HG03571 (cell line): ENCODE results near the gene SSNA1.

Experiments
- ATAC-seq: cut with Tn5 transposase; IDR thresholded peaks from one replicate; pipeline ENCODE4 v1.9.1; 2021; ENCODE audit not compliant: unreplicated experiment

The SSNA1 gene

DNA sequence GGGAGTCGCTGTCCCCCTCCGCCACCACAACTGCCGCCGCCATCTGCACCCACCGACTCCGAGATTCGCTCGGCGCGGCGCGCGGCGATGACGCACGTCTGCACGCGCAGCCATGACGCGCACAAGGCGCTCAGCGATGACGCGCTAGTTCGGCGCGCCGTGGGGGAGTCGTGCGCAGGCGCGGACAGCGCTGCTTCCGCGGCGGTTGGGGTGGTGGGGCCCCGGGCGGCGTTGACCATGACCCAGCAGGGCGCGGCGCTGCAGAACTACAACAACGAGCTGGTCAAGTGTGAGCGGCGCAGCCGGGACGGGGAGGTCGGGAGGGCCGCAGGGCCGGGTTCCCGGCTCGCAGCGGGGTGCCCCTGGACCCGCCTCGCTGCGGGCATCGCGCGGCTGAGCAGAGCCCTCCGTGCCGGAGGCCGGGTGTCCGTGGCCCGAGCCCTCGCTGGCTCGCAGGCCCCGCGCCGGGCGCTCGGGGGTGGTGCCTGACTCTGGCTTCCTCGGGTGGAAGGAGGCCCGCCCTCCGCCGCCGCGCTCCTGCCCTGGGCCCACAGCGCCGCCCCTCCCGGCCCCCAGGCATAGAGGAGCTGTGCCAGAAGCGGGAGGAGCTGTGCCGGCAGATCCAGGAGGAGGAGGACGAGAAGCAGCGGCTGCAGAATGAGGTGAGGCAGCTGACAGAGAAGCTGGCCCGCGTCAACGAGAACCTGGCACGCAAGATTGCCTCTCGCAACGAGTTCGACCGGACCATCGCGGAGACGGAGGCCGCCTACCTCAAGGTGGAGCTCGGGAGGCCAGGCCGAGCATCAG, at the start of gene SSNA1, which contains the start of gene ANAPC2:
TSS of gene SSNA1 (plus strand) at position 187 of the 807 bp plus-strand sequence. CDS start at position 238, 51 bp downstream.
TSS of gene ANAPC2 (minus strand) at position 71 of the 807 bp plus-strand sequence. CDS start at position 43, 28 bp downstream.
- ATAC-seq, result peak; percentile 73

- ATAC-seq, result no peak
Measured at GRCh38 chr9:137138722-137139467, 49.6 kb upstream of the SSNA1 start, which contains the start of gene GRIN1. GRIN1 (plus strand) TSS chr9:137139154; CDS start chr9:137139487, 333 bp downstream.

- no peak for ATAC-seq
Measured at GRCh38 chr9:137139468-137140150, 48.9 kb upstream of the SSNA1 start.

DNA sequence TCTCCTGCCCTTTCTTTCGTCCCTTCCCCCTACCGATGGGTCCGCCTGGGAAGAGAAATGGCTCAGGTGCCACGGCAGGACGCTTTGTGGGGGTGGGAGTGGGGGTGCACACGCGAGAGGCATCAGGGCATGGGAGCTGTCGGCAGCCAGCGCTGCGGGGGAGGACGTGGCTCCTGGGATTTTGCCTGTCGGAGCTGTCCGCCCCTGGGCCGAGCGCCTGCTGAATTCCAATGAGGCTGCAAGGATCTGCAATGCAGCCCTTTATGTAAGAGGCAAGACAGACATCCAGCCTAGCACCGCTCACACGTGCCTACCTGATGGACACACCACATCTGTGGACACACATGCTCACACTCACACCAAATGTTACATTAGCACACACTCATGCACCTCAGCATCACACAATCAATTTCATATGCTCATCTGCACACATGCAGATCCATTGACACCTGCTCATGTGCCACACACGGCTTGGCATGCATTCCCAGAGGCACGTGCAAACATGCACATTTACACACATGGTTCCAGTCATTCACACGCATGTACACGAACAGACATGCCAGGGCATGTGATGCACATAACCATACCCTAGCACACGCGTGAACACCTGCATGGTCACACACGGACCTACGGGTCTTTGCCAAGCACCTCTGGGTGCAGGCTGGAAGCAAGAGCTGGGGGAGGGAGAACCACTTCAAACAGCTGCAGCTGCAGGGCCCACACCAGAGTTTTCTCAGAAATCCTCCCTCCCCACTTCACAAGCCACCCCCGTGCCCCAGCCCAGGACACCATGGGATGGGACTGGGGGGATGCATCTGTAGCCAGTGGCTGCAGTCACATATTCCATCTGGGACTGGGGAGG, 48.1 kb upstream of the SSNA1 start:
- ATAC-seq, result no peak

- ATAC-seq, result no peak
Measured at GRCh38 chr9:137141050-137141810, 47.2 kb upstream of the SSNA1 start.

GRCh38 chr9:137141976-137142936, 46.2 kb upstream of the SSNA1 start:
- no peak for ATAC-seq

GRCh38 chr9:137143459-137143858, 45.0 kb upstream of the SSNA1 start:
- no peak for ATAC-seq

DNA sequence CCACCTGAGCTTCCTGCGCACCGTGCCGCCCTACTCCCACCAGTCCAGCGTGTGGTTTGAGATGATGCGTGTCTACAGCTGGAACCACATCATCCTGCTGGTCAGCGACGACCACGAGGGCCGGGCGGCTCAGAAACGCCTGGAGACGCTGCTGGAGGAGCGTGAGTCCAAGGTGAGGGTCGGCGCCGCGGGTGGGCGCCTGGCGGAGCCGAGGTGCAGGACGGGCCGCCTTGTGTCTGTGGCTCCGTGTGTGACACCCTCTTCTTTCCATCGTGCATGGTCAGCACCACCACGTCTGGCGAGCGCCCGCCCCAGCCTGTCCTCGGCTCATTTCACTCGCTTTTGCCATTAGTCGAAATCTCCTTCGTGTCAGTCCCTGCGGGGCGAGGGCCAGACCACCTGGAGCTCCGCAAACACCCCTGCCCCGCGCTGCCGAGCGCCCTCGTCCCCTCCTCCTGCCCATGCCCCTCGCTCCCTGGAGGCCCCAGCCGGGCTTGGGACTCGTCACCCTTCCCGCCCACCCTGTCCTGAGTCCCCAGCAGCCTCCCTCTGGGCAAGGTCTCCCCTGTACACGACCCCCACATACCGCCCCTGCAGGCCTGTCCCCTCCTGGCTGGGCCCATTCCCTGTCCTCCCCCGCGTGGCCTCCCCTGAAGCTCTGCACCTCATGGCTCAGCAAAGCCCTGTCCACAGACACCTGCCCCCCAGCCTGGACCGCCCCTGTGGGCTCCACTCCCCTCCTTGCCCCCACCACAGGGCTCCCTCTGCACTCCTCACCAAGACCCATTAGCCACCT, 42.5 kb upstream of the SSNA1 start:
- ATAC-seq, result no peak

DNA sequence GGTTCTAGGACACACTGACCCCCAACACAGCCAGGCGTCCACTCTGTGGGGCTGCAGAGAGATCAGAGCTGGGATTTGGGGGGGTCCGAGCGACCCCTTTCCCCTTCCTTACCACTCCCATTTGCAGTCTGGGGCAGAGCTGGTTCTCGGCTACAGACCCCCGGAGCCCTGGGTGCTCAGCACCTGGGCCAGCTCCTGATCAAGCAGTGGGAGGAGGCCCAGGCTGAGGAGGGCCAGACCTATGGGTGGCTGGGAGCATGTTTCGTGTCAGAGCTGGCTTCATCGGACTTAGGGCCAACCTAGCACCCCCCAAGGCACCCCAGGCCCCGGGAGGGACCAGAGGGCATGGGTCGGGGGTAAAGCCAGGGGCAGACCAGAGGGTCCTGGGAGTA, 42.0 kb upstream of the SSNA1 start:
- no peak for ATAC-seq

- ATAC-seq, result no peak
Measured at GRCh38 chr9:137147091-137147792, 41.2 kb upstream of the SSNA1 start.

- ATAC-seq, result no peak
Measured at GRCh38 chr9:137147793-137148160, 40.7 kb upstream of the SSNA1 start.

- no peak for ATAC-seq
Measured at GRCh38 chr9:137148242-137148641, 40.2 kb upstream of the SSNA1 start.

DNA sequence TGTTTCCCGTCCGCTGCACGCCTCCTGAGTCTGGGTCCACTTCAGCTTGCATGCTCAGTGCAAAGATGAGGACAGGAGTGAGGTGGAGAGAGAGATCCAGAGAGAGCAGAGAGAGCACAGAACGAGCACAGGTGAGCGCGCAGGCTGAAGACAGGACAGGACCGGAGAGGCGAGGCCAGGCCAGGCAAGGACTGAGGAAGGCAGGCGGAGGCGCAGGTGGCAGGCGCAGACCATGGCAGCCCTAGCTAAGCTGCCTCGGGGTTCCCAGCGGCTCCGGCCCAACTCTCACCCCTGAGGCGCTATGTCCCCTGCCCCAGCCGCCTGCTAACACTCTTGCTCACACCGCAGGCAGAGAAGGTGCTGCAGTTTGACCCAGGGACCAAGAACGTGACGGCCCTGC, 39.8 kb upstream of the SSNA1 start:
- no peak for ATAC-seq

GRCh38 chr9:137149363-137149762, 39.1 kb upstream of the SSNA1 start:
- ATAC-seq, result no peak

- ATAC-seq, result peak; percentile 18
Measured at GRCh38 chr9:137149942-137150616, 38.4 kb upstream of the SSNA1 start.

DNA sequence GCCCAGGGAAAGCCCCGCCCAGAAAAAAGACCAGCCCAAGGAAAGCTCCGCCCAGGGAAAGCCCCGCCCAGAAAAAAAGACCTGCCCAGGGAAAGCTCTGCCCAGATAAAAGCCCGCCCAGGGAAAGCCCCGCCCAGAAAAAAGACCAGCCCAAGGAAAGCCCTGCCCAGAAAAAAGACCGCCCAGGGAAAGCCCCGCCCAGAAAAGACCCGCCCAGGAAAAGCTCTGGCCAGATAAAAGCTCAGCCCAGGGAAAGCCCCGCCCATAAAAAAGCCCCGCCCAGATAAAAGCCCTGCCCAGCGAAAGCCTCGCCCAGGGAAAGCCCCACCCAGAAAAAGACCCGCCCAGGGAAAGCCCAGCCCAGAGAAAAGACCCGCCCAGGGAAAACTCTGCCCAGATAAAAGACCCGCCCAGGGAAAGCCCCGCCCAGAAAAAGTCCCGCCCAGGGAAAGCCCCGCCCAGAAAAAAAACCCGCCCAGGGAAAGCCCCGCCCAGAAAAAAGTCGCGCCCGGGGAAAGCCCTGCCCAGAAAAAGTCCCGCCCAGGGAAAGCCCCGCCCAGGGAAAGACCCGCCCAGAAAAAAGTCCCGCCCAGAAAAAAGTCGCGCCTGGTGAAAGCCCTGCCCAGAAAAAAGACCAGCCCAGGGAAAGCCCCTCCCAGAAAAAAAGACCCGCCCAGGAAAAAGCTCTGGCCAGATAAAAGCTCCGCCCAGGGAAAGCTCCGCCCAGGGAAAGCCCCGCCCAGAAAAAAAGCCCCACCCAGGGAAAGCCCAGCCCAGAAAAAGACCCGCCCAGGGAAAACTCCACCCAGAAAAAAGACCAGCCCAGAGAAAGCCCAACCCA, 37.6 kb upstream of the SSNA1 start:
- peak; percentile 39 for ATAC-seq
